ENCODE measurements around the gene OBP2B. TPM values are rescaled to one million over a fixed set of nuclear protein-coding genes. Genes with fewer than 3 reads are reported as not detected.
A peak's percentile ranks its signal among the peaks of the same experiment; 100 is the strongest.
"Not testable (repeated sequence)": the region's sequence is repeated elsewhere in the genome, so short reads cannot be mapped to it uniquely, and the experiment has no call there.

OBP2B gene
- polyA plus RNA-seq, 2 of the 4 experiments (the other 2 are of a cell fraction), result not detected

- Histone ChIP-seq H3K4me1 (peaks cover 12% of the 10 kb centered on the region), H3K4me2 (peak overlapping the region; percentile 58)
- peak in 1 of 2 experiments; percentile 30 for DNase-seq (ENCODE audit: low read depth in 1 of 2, low spot score in 1 of 2)
- 0 out of 2 replicates have a peak, but pooled peaks have one; percentile 19 for TF ChIP-seq JUNB (IDR thresholded peaks at IDR 0.05)
- FAIRE-seq; H3K4me3 ChIP-seq; POLR2A ChIA-PET; H3K9me3 ChIP-seq; H3K27ac ChIP-seq; TF ChIP-seq FOSL2 (IDR thresholded peaks at IDR 0.05): not testable (repeated sequence)
- peak; percentile 55; the same call in 1 of the 2 replicates for TF ChIP-seq FOSL2 (CRISPR knock-in tag; IDR thresholded peaks at IDR 0.05)
- CTCF ChIA-PET, result interaction anchor here (1.2 to 1.5 kb wide), 2 partner anchors 25 to 272 kb away, joined by 3 to 7 read pairs; no protein-coding TSS in a partner anchor
- peak; percentile 67 to 81; a peak in 5 of 6 replicates for ATAC-seq
- 17% methylated on average over 4 of the region's 4 CpGs for WGBS (ENCODE audit: missing lambda C conversion rate)
Measured at GRCh38 chr9:133214276-133214675, 5.2 kb upstream of the OBP2B start.

GRCh38 chr9:133210609-133211008, 1.6 kb upstream of the OBP2B start:
- Histone ChIP-seq H3K27ac (no peak overlapping the region), H3K4me2 (no peak overlapping the region), H3K9me3 (peaks cover 9% of the 10 kb centered on the region; the same call in 2 of the 3 replicates), H3K4me1 (peaks cover 12% of the 10 kb centered on the region), H3K4me3 (no peak overlapping the region)
- no peak for TF ChIP-seq BHLHE40 (IDR thresholded peaks at IDR 0.05; ENCODE audit: low read depth, low read length)
- no peak for TF ChIP-seq CBX2 (IDR thresholded peaks at IDR 0.05; ENCODE audit: borderline replicate concordance, low read depth)
- TF ChIP-seq BCL3 (IDR thresholded peaks at IDR 0.05), result no peak
- TF ChIP-seq ZNF302 (CRISPR knock-in tag; IDR thresholded peaks at IDR 0.05), result no peak
- DNase-seq (ENCODE audit: low read depth in 1 of 2, low spot score in 1 of 2) (no peak), FAIRE-seq (no peak), ATAC-seq (no peak)
- POLR2A ChIA-PET, result no interaction called here
- 55% methylated on average over 7 of the region's 7 CpGs for WGBS (ENCODE audit: missing lambda C conversion rate)
- CTCF ChIA-PET, result interaction anchor here (1.0 kb wide), 1 partner anchor 25 kb away, joined by 4 read pairs; no protein-coding TSS in a partner anchor

- ChIA-PET CTCF (no interaction called here), POLR2A (no interaction called here)
- ATAC-seq (no peak), DNase-seq (ENCODE audit: low read depth in 1 of 2, low spot score in 1 of 2) (no peak), FAIRE-seq (no peak)
- Histone ChIP-seq H3K4me1 (peaks cover 12% of the 10 kb centered on the region), H3K27ac (no peak overlapping the region), H3K4me3 (no peak overlapping the region), H3K9me3 (peaks cover 9% of the 10 kb centered on the region; the same call in 2 of the 3 replicates), H3K4me2 (no peak overlapping the region)
- 2% methylated on average over 6 of the region's 7 CpGs for WGBS (ENCODE audit: missing lambda C conversion rate)
- TF ChIP-seq ZSCAN20 (CRISPR knock-in tag; IDR thresholded peaks at IDR 0.05) (no peak), RCOR1 (IDR thresholded peaks at IDR 0.05; ENCODE audit: low read depth, low read length) (no peak)
Measured at GRCh38 chr9:133210202-133210532, 1.1 kb upstream of the OBP2B start.

- POLR2A ChIA-PET; H3K4me3 ChIP-seq; H3K9me3 ChIP-seq; FAIRE-seq; H3K4me1 ChIP-seq; CTCF ChIA-PET; DNase-seq (ENCODE audit: low read depth in 1 of 2, low spot score in 1 of 2); H3K4me2 ChIP-seq; H3K27ac ChIP-seq: not testable (repeated sequence)
- peak in 1 of 2 experiments; percentile 10; a peak in 2 of 6 replicates for ATAC-seq
- 47% methylated on average over 21 of the region's 29 CpGs for WGBS (ENCODE audit: missing lambda C conversion rate)
Measured at GRCh38 chr9:133209327-133210201, 514 bp upstream of the OBP2B start.

- FAIRE-seq; H3K4me3 ChIP-seq; H3K9me3 ChIP-seq; H3K27ac ChIP-seq; POLR2A ChIA-PET; H3K4me1 ChIP-seq; H3K4me2 ChIP-seq; ATAC-seq; DNase-seq (ENCODE audit: low read depth in 1 of 2, low spot score in 1 of 2): not testable (repeated sequence)
- CTCF ChIA-PET, result interaction anchor here (1.1 to 4.9 kb wide), 2 partner anchors 14 to 22 kb away, joined by 3 to 25 read pairs; no protein-coding TSS in a partner anchor
- 71% methylated on average over 8 of the region's 16 CpGs for WGBS (ENCODE audit: missing lambda C conversion rate)
Measured at GRCh38 chr9:133208171-133208879, 725 bp downstream of the OBP2B start.
